GM10847 (cell line): ENCODE data around the gene SEMA3F.

ENCODE experiments used
- POLR2A ChIP-seq: IDR thresholded peaks from 2 replicates; pipeline ENCODE4 v1.6.1; 2011; ENCODE audit not compliant: insufficient read length; ENCODE audit errors: extremely low read depth

Gene SEMA3F

DNA sequence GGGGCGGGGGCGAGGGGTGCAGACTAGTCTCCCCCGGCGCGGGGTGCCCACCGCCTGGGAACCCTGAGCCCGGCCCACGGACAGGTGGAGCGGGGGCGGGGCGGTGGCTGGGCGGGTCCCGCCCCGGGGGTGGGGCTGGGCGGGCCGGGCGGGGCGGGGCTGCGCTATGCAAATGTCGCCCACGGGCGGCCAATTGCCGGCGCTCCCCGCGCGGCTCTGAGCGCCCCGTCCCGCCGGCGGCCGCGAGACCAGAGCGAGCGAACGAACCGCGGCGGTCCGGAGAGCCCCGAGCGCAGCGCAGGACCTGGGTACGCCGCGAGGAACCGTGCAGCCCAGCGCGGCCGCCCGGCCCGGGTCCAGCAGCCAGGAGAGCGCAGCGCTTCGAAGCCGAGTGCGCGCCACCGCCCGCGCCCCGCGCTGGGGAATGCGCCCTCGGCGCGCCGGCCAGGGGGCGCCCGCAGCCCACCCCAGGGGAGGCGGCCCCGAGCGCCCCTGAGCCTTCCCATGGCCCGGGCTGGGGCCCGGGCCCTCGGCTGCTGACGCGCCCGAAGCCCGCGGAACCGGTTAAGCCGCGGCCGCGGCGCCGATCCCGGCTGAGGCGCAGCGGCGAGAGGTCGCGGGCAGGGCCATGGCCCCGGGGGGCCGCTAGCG is at the start of gene SEMA3F:
Gene SEMA3F, plus strand, starts transcription at position 485 of the 651 bp plus-strand sequence. CDS start 4,299 bp downstream, outside the sequence.
- TF ChIP-seq POLR2A: no peak

DNA sequence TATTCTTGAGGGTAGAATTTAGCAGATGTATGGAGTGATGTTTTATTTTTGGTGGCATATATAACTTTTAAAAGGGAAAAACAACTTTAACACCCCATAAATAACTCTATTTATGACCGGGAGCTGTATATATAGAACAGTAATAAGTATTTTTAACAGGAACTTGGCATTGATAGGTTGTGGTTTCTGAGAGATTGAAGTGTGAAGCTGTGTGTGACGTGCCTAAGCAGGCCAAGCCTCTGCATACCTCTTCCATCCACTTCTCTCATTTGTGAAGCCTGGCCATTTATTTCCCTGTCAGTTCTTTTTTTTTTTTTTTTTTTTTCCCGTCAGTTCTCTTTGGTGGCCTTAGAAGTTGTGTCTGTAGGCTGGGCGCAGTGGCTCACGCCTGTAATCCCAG is 43.4 kb upstream of the SEMA3F start:
- TF ChIP-seq POLR2A: no peak

DNA sequence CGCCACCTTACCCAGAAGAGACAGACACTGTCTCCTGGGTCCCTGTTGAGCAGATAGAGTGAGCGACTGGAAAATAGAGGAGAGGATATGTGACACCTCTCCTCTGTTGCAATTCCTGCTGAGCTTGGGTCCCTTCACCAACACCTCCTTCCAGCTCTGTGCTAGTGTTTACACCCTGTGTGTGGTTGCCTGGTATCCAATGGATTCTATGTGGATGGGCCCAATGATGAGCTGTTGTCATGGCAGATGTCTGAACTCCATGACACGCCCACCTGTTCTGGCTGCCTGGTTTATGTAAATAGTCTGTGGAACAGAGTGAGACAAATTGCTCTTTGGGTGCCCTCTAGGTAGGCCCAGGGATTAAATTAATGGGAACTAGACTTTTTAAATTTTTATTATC is 42.7 kb upstream of the SEMA3F start:
- TF ChIP-seq POLR2A: no peak

- no peak for TF ChIP-seq POLR2A
These were observed 38.0 kb upstream of the SEMA3F start for GRCh38 chr3:50117120-50117519.

DNA sequence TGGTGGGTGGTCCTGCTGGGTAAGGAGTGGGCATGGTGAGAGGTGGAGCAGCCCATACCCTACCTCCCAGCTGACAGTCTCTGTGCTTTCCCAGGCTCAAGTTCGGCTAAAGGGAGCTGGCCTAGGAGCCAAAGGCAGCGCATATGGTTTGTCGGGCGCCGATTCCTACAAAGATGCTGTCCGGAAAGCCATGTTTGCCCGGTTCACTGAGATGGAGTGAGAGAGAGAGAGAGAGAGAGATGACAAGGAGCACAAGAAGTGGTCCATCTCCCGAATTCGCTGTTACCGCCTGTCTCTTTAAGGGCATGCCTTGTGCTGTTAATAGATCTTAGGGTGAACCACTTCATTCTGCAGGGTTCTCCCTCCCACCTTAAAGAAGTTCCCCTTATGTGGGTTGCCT is 36.9 kb upstream of the SEMA3F start:
- TF ChIP-seq POLR2A: no peak

DNA sequence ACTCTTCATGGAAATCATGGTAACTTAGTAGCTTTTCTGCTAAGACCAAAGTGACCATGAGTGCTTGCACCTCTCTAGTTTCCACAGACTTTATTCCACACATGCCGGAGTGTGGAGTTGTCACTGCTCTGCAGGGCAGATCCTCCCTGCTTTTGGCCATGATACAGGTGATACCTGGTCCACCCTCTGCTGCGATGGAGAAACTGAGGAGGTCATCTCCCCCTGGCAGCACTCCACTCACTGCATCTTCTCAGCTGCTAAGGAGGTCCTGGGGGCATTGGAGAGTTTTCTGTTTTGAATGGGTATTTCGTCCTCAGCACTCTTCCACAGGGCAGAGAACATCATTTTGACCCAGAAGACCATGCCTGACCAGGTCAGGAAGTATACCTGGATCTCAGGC is 35.3 kb upstream of the SEMA3F start:
- TF ChIP-seq POLR2A: no peak

DNA sequence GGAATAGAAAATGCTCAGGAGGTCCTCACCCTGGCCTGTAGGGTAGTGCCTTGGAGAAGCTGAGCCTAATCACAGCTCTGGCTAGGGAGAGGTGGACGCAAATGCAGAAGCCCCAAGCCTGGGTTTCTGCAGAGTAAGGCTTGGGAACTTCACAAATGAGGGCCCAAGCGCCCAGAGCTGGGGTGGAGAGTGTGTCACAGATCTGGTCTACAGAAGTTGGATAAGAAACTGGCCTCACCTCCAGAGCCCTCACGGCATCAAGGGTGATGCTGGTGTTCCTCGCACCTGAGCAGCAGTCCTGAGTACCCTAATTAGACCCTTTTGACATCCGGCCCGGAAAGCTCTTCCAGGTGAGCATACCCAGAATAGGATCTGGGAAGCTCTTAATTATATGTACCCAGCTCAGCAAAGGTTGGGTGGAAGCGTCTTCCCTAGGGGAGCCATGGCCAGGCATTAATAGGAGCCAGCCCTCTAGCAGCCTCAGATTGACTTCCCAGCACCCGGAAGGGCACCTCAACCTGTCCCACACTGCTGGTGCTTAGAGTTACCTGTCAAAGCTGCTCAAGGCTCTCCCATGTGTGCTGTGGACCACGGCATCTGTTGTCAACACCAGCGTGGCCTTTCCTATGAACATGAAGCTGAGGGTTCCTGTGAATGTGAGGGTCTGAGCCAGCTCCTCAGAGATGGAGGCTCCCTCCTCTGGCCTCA is 34.6 kb upstream of the SEMA3F start:
- no peak for TF ChIP-seq POLR2A

- no peak for TF ChIP-seq POLR2A
These were observed 33.8 kb upstream of the SEMA3F start for GRCh38 chr3:50121072-50122032.

DNA sequence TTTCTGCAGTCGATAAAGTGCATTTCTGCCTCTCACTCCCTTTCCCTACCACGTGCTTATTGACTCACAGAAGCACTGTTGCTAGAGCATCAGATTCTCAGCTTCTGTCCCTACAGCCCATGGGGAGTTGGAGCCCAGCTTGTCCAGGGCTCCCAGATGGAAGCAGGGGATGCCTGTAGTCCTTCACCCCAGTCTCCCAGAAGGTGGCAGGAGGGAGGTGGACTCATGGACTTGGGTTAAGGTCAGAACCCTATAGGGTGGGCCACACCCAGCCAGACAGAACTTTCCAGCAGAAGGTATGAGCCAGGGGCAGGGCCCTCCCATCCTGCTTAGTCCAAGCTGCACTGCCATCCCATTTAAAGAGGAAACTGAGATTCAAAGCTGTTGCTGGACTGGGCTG is 33.1 kb upstream of the SEMA3F start:
- no peak for TF ChIP-seq POLR2A

GRCh38 chr3:50122661-50123391 is 32.3 kb upstream of the SEMA3F start:
- no peak for TF ChIP-seq POLR2A

DNA sequence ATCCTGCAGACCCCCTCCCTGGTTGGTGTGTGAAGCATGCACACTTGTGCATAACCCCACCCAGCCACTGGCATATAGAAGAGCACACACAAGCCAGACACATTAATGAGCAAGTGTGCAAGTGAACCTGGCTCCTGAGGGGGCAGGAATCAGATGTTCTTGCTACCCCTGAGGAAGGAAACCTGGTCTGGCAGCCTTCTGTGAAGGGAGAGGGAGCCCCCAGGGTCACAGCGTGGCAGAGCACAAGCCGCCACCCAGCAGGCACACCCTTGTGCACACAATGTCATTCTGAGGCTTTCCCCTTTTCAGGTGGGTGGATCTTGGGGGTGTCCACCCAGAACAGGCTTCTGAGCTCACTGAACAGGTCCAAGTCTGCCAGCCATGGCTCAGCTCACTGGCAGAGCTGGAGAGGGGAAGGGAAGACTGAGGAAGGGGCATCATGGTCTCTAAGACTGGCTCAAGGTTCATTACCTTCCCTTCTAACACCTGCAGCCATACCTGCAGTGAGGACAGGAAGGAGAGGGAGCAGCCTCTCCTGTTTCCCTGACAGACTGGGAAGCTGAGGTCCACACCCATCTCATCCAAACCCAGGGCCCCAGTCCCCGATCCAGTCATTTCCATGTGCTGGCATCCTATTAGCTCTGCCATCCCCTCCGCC is 31.6 kb upstream of the SEMA3F start:
- TF ChIP-seq POLR2A: no peak

DNA sequence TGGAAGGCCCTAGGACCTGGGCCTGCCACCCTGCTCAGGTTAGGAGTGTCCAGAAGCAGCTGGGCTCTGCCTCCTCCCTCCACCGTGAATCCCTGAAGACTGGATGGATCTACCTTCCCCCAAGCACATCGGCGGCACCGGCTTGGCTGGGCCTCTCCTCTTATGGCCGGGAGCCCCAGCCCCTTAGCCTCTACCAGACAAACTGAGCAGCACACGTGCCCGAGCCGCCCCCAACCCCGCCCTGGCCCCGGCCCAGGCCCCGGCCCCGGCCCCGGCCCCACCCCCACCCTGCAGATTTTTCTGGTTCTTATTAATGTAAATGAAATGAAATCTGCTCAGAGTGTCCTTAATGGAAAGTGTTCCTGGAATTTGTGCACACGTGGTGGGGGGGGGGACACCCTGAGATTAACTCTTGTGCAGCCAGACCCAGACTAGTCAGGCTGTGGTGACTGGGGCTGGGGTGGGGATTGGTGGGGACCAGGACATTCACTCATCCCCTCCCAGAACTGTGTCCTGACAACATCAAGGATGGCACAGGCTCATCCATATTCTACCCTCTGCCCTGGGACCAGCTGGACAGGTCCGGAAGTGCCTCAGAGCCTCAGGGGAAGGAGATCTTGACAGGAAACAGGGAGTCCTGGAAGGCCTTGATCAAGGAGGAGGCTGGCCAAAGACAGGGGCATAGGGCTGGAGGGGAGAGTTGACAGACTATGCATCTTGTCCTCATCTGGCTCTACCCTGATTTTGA is 30.9 kb upstream of the SEMA3F start:
- no peak for TF ChIP-seq POLR2A

DNA sequence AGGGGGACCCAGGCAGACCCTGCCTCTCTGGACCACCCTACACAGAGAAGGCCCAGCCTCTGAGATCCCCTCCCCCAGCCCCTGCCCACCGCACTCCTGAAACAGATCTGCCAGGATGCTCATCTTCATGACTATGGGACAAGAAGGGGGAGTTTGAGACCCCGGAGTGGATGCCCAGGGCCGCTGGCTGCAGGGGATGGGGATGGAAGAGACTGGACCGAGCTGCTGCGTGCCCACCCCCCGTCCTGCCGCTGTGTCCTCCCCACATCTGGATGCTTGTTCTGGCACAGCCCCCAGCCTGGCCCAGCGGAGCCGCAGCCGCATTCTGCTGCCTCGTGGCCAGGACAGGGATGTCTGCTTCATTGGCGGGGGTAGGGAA is 30.3 kb upstream of the SEMA3F start:
- no peak for TF ChIP-seq POLR2A

DNA sequence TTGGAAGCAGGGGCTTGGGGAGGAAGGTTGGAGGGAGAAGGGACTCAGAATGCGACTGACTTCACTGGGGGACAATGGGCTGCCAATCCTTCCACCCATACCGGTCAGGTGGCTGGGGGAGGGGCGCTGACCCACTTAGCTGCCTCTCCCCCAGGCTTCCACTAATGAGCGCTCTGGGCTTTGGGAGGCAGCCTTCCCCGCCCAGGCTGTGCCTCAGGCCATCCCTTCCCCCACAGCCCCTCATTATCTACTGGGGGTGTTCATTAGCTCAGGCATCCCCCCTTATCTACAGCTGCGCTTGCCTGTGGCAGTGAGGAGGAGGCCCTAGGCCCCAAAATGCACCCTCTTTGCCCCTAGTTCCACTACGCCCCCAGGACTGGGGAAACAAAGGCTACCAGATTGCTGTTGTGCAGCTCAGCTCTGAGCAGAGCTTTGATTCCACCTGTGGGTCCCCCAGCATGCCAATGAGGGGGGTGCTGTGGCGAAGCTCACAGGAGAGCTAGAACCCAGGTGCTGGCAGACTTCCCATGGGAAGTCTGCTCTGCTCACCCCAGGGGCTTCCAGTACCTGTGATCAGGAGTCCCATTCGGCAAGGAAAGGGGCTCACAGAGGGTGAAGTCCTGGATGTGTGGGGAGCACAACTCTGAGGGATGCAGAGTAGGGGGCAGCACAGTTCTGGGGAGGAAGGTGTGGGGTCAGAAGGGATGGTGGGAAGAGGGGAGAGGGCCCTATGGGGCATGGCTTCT is 29.4 kb upstream of the SEMA3F start:
- no peak for TF ChIP-seq POLR2A
